HG03521 (cell line): ENCODE measurements around the gene SFTA2.
"Not testable (repeated sequence)": the region's sequence is repeated elsewhere in the genome, so short reads cannot be mapped to it uniquely, and the experiment has no call there.

ENCODE experiments used
- ATAC-seq: cut with Tn5 transposase; IDR thresholded peaks from one replicate; pipeline ENCODE4 v1.9.1; 2021; ENCODE audit warnings: mild to moderate bottlenecking, moderate library complexity; ENCODE audit not compliant: unreplicated experiment

Gene SFTA2

DNA sequence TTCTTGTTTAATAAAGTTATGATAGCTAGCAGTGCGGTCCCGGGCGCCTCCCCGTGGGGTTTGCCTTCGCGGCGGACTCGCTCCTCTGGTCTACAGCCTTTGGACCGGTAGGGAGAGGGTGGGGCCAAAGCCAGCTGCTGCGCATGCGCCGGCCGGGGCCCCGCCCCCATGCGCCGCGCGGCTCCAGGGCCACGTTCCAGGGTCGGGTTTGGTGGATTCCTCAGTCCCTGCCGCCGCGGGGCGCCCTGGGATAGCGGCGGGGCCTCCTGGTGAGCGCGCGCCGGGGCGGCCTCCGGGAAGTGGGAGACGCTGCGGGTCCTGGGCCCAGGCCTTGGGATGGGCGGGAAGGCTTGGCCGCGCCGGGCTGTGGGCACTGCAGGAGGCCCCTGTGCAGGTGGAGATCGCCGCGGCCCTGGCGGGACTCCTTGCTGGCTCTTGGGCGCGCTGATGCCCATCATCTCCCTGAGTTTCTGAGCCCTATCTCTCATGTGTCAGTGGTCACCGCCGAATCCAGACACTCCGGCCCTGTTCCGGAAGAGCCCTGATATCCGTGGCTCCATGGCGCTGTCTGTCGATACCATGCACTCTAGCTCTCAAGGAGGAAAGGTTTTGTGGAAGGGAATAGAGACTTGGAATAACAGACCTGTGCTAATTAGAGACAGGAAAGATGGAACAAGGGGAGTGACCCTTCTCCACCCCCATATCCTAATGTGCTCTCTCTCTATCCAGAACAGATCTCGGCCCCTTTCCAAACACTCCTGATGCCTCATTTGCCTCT is 17.7 kb downstream of the SFTA2 start, which contains the start of gene VARS2:
VARS2 (plus strand) TSS at position 163 of the 778 bp plus-strand sequence; CDS start at position 762, 599 bp downstream.
- ATAC-seq: peak; percentile 77

DNA sequence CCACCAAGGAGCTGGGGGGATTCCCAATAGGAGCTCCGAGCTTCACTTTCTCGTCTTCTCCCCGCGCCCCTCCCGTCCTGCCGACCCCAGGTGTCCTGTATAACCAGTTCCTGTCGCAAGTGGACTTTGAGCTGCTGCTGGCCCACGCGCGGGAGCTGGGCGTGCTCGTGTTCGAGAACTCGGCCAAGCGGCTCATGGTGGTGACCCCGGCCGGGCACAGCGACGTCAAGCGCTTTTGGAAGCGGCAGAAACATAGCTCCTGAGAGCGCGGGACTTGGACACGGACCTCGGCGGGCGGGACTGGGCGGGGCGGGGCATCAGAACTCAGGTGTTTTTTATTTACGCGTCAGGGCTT is 18.3 kb downstream of the SFTA2 start:
- no peak for ATAC-seq

DNA sequence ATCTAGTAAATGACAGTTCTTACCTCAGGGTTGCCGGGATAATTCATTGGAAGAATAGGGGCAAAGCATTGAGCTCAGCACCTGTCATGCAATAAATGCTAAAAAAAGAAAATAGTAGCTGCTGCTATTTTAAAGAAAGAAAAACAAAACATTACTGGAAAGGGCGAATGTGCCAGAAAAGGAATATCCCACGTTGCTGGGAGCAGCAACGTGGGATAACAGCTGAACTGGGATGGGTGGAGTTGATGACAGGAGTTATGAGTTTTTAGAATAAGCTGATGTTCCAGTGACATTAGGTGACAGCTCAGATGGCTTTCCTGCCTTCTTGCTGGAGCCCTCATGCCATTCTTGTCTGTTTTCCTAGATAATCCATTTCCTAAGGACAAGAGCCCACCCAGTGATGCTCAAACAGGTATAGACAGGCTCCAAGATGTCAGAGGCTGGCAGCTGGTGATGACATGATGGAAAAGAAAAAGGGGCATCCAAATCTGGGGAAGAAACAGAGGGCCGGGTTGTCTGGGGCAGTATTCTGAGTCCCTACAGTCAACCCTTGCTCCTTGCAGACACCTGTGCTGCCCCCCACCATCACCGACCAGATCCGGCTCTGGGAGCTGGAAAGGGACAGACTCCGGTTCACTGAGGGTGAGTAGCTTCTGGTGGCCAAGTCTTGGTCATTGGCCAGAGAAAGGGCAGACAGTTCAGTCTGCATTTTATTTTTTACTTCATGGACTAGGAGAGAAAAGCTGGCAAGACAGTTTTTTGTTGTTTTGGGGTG is 19.0 kb downstream of the SFTA2 start:
- no peak for ATAC-seq

DNA sequence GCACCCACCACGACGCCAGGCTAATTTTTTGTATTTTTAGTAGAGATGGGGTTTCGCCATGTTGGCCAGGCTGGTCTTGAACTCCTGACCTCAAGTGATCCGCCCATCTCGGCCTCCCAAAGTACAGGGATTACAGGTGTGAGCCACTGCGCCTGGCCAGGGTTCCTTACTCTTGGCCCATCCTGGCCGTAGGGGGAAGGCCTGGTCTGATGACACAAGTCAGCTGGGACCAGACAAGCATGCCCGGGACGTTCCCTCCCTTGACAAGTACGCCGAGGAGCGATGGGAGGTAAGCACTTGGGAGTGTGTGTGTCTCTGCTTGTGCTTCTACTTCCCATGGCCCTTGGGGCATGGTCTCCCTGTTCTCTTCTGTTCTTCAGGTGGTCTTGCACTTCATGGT is 21.5 kb downstream of the SFTA2 start:
- ATAC-seq: not testable (repeated sequence)

DNA sequence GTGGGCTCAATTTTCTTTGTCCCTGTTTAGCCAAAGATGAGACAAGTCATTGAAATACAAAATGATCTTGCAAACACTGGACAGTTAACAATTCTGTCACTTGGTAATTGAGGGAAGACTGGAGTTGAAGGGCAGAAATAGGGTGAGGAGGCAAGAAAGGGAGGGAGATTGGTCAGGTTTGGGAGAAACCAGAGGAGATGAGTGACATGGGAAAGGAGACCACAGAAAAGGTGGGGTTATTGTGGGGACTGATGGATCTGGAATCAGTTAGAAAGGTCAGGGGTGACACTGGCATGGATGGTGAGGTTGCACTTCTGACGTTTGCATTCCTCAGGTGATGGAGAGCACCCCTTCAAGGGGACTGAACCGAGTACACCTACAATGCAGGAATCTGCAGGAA is 23.3 kb downstream of the SFTA2 start:
- ATAC-seq: no peak

DNA sequence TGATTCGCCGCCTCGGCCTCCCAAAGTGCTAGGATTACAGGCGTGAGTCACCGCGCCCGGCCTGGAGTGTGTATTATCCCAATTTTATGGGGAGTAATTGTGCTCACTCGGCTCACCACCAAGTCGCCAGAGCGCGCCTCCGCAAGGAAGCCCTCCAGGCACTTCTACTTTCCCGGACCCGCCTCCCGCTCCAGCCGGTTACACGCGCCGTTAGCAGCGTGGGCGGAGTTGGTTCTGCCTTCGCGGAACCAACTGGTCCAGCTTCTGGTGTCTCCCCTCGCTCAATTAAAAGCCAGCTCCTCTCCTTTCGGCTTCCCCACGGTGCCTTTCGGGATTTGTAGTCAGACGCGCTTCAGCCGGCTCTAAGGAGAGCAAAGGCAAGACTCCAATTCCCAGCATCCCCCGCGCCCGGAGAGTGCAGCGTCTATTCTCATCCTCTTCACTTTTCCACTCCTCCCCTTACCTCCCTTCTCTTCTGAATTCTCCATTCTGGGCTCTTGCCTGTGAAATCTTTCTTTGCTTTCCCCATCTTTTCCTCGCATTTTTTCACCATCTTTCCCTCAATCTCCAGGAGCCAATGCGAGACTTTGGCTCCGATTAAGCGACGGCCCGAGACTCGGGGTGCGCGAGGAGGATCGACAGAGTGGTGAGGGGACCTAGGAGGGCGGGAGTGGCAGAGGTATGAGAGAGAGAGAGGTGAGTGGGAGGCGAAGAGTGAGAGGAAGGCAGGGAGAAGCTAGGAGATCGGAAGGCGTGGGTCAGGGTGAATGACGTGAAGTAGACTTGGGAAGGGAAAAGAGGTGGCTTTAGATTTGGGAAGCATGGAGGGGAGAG is 24.0 kb downstream of the SFTA2 start, which contains the start of gene GTF2H4:
GTF2H4 (plus strand) TSS at position 450 of the 834 bp plus-strand sequence.
- peak; percentile 96 for ATAC-seq

DNA sequence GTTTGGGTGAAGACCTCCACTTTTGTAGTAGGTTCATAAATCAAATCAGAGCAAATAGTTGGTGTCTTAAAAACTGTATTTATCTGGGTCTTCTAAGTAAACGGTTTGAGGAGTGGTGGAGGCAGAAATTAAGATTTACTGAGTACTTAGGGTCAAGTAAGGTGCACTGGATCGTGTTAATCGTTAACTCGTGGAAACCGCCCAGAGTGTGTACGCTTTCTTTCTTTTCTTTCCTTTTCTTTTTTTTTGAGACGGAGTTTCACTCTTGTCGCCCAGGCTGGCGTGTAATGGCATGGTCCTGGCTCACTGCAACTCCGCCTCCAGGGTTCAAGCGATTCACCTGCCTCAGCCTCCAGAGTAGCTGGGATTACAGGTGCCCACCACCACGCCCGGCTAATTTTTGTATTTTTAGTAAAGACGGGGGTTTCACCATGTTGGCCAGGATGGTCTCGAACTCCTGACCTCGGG is 24.6 kb downstream of the SFTA2 start:
- not testable (repeated sequence) for ATAC-seq

DNA sequence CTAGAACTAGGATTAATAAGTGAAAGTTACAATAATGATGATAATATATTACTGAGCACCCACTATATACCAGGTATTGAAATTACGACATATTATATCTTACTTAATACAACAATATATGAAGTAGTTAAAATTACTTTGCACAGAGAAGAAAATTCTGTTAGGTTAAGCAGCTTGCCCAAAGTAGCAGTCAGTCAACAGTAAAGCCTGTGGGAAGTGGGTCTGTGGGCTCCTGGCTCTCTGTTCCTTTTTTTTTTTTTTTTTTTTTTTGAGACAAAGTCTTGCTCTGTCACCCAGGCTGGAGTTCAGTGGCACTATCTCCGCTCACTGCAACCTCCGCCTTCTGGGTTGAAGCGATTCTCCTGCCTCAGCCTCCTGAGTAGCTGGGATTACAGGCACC is 28.7 kb downstream of the SFTA2 start:
- ATAC-seq: no peak

DNA sequence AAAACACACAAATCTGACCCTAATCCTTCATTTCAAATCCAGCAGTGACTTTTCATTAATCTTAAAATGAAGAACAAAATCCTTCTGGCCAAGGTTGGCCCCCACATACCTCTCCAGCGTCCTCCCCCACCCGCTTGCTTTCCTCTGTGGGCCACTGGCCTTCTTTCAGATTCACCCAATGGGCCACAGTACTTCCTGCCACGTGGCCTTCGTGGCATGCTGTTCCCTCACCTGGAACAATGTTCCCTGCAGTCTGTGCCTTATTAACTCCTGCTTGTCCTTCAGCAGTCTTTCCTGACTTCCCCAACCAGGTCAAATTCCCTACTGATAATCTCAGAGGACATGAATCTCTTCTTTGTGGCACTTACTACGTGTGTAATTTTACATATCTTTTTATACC is 29.3 kb downstream of the SFTA2 start:
- ATAC-seq: no peak

DNA sequence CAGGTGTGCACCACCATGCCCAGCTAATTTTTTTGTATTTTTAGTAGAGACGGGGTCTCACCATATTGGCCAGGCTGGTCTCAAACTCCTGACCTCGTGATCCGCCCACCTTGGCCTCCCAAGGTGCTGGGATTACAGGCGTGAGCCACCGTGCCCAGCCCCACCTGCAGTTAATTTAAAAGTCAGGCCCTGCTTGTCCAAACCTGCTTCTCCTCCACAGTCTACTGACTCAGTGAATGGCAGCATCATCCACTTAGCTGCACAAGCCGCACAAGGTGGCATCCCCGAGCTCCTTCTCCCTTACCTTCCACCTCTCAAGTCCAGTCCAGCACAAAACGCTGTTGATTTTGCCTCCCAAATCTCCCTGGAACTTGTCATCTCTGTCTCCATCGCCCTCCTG is 29.8 kb downstream of the SFTA2 start:
- not testable (repeated sequence) for ATAC-seq

DNA sequence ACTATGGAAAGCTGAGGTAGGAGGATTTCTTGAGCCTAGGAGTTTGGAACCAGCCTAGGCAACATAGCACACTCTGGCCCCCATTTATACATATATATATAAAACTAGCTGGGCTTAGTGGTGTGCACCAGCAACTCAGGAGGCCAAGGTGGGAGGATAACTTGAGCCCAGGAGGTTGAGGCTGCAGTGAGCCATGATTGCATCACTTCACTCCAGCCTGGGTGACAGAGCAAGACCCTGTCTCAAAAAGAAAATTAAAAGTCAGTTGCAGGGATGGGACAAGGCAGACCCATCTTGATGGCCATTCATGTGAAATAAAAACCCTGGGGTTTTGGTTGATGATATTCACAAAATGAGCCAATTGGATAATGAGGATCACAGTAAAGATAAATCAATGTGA is 30.5 kb downstream of the SFTA2 start:
- no peak for ATAC-seq

DNA sequence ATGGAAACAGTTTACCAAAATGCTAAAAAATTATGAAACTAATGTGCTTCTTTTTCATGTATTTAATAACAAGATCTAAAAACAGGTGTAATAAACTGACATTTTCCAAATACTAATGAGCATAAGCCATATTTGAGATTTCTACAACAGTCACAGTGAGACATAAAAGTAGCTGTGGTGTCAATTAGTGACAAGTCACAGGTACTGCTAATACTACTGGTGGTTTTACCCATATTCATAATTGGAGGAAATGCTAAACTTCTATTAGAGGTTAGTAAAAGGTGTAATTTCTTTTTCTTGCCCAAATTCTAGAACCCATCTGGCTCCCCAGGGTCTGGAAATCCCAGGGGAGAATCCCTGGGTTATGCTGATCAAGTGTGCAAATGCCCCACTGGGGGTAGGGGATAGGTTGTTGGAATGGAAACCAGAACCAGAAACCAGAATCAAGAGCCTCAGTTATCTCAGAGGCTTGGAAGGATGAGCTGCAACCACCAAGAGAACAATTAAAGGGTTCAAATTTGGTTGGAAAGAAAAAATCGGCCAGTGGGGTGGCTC is 31.0 kb downstream of the SFTA2 start:
- no peak for ATAC-seq

DNA sequence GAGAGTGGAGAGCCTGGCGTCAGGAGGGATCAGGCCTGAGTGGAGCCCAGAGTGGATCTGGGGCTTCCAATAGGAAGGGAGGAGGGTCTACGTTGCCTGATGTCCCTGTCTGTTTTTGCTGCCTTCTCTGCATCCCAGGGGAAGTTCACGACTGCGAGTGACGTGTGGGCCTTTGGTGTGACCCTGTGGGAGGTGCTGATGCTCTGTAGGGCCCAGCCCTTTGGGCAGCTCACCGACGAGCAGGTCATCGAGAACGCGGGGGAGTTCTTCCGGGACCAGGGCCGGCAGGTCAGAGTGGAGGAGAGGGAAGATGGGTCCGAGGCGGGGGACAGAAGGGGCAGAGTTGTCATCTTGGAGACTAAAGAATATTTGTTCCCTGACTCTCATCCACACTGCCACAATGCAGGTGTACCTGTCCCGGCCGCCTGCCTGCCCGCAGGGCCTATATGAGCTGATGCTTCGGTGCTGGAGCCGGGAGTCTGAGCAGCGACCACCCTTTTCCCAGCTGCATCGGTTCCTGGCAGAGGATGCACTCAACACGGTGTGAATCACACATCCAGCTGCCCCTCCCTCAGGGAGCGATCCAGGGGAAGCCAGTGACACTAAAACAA is 33.1 kb downstream of the SFTA2 start:
- ATAC-seq: no peak

DNA sequence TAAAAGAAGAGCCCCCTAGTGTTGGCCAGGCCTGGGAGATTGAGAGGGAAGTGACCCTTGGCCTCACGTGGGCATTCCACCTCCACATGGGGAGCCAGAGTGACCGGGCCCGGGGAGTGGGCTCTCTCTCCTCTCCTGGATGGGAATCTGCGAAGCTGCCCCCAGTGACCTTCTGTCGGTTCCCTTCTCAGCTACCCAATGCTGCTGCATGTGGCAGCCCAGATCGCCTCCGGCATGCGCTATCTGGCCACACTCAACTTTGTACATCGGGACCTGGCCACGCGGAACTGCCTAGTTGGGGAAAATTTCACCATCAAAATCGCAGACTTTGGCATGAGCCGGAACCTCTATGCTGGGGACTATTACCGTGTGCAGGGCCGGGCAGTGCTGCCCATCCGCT is 34.1 kb downstream of the SFTA2 start:
- no peak for ATAC-seq

DNA sequence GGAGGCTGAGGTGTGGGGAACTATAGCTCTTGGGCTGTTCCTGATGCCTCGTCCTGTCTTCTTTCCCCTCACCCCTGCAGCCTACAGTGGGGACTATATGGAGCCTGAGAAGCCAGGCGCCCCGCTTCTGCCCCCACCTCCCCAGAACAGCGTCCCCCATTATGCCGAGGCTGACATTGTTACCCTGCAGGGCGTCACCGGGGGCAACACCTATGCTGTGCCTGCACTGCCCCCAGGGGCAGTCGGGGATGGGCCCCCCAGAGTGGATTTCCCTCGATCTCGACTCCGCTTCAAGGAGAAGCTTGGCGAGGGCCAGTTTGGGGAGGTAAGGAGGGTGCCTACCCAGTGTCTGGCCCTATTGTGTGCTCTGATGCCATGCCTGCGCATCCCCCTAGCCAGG is 35.4 kb downstream of the SFTA2 start:
- no peak for ATAC-seq

DNA sequence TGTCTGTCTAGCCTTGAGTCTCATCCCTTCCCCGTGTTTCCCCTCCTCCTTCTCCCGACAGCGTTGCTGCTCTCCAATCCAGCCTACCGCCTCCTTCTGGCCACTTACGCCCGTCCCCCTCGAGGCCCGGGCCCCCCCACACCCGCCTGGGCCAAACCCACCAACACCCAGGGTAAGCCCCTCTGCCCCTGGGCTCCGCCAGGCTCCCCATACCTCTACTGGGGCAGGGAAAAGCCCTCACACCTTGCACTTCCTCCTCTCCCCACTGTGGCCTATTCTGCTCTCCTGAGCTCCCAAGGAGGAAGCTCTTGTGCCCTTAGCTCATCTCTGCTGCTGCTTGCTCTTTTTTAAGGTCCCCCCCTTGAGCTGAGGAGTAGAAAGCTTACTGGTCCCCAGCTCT is 36.6 kb downstream of the SFTA2 start:
- ATAC-seq: no peak

DNA sequence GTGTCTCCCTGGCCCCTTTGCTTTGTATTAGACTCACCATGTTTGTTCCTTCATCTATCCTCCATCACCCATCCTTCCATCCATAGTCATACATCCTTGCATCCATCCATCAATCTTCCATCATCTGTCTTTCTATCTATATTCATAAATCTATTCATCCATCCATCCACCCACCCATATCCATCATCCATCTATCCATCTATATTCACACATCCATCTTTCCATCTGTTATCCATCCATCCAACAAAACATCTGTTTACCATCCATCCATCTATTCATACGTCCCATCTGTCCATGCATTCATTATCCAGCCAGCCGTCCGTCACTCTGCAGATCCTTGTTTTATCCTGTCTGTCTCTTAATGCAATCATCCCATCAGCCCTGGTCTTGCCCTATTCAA is 37.0 kb downstream of the SFTA2 start:
- no peak for ATAC-seq

DNA sequence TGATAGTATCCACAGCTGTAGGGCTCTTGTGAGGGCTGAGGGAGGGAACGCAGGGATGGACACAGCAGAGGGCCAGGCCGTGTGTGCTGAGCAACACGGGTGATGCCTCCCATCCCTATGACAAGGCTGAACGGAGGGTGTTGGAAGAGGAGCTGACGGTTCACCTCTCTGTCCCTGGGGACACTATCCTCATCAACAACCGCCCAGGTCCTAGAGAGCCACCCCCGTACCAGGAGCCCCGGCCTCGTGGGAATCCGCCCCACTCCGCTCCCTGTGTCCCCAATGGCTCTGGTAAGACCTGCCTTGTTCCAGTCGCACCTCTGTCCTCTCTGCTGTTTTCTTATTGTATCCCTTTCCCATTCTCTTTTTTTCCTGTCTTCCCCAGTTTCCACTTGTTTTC is 37.6 kb downstream of the SFTA2 start:
- ATAC-seq: no peak

DNA sequence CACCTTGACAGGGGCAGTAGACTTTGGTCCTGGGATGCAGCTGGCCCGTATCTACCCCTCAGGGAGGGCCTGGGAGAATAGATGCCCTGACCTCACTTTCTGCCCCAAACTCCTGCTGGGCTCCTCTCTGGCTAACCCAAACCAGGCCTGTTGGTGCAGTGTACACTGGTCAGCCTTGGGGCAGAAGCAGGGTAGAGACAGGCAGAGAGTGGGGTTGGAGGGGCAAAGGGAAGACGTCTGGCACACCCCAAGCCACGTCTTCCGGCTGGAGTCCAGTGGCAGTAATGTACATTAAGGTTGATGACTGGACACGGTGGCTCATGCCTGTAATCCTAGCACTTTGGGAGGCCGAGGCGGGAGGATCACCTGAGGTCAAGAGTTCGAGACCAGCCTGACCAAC is 38.3 kb downstream of the SFTA2 start:
- no peak for ATAC-seq

DNA sequence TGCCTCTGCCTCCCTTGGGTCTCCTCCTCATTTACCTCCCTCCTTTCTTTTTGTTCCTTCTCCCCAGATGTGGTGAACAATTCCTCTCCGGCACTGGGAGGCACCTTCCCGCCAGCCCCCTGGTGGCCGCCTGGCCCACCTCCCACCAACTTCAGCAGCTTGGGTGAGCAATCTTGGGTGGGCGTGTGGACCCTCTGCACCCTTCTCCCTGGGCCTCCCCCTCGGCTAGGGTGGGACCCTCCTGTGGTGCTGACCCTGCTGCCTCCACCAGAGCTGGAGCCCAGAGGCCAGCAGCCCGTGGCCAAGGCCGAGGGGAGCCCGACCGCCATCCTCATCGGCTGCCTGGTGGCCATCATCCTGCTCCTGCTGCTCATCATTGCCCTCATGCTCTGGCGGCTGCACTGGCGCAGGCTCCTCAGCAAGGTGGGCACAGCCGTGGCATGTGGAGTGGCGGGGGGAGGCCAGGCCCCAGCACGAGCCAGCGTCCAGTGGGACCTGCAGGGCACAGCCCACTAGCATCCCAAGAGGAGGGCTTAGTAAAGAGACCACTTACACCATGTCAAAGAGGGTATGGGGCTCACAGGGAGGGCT is 38.9 kb downstream of the SFTA2 start:
- no peak for ATAC-seq
